Loucy (cell line): ENCODE data around the gene DIO3.

Source experiments
- H2AFZ ChIP-seq: fragments of 200-600 bp; sonication (generic); 2 replicates; pipeline ENCODE4 v1.6.0; 2016; ENCODE audit warnings: antibody characterized with exemption, mild to moderate bottlenecking, low read length, moderate library complexity
- H3F3A ChIP-seq: fragments of 200-600 bp; 2 replicates; pipeline ENCODE4 v1.6.0; 2016; ENCODE audit warnings: antibody characterized with exemption, low read depth, mild to moderate bottlenecking
- H3K27me3 ChIP-seq: fragments of 200-600 bp; sonication (generic); 2 replicates; pipeline ENCODE4 v1.6.1; 2014; ENCODE audit warnings: low read length, mild to moderate bottlenecking; ENCODE audit not compliant: insufficient read depth, poor library complexity, severe bottlenecking
- H3K36me3 ChIP-seq: fragments of 200-600 bp; sonication (generic); 2 replicates; pipeline ENCODE4 v1.6.1; 2016; ENCODE audit warnings: low read length; ENCODE audit not compliant: insufficient read depth
- H3K4me1 ChIP-seq: fragments of 200-600 bp; sonication (generic); 2 replicates; pipeline ENCODE4 v1.5.1; 2014; ENCODE audit warnings: low read length, mild to moderate bottlenecking; ENCODE audit not compliant: insufficient read depth, poor library complexity, severe bottlenecking
- H3K4me2 ChIP-seq: fragments of 200-600 bp; sonication (generic); 2 replicates; pipeline ENCODE4 v1.6.0; 2014; ENCODE audit warnings: antibody characterized with exemption, low read length, low read depth, mild to moderate bottlenecking; ENCODE audit not compliant: poor library complexity, severe bottlenecking
- H3K4me3 ChIP-seq: fragments of 200-600 bp; sonication (generic); 2 replicates; pipeline ENCODE4 v1.5.1; 2014; ENCODE audit warnings: low read length, mild to moderate bottlenecking, mixed read lengths; ENCODE audit not compliant: poor library complexity, severe bottlenecking
- H3K79me2 ChIP-seq: fragments of 200-600 bp; sonication (generic); 2 replicates; pipeline ENCODE4 v1.6.1; 2014; ENCODE audit warnings: low read length; ENCODE audit not compliant: insufficient read depth
- H3K9ac ChIP-seq: fragments of 200-600 bp; sonication (generic); 2 replicates; pipeline ENCODE4 v1.6.0; 2014; ENCODE audit warnings: mild to moderate bottlenecking, low read depth, low read length, moderate library complexity; ENCODE audit not compliant: poor library complexity, severe bottlenecking
- H3K9me2 ChIP-seq: fragments of 200-600 bp; sonication (generic); replicated peaks from 2 replicates; pipeline ENCODE4 v1.6.1; 2016; ENCODE audit warnings: low read depth, low read length, mixed read lengths
- H3K9me3 ChIP-seq: fragments of 200-600 bp; sonication (generic); 2 replicates; pipeline ENCODE4 v1.6.1; 2014; ENCODE audit warnings: mild to moderate bottlenecking, antibody characterized with exemption, low read length, low read depth; ENCODE audit not compliant: insufficient read depth
- H4K20me1 ChIP-seq: fragments of 200-600 bp; sonication (generic); 2 replicates; pipeline ENCODE4 v1.6.0; 2014; ENCODE audit warnings: antibody characterized with exemption, low read length, mild to moderate bottlenecking; ENCODE audit not compliant: insufficient read depth, poor library complexity, severe bottlenecking
- CTCF ChIP-seq: fragments of 200-600 bp; sonication (generic); conservative IDR thresholded peaks from 2 replicates; pipeline ENCODE4 v1.5.1; 2014; ENCODE audit warnings: mild to moderate bottlenecking, antibody characterized with exemption, low read length
- EZH2phosphoT487 ChIP-seq: fragments of 200-600 bp; IDR thresholded peaks from 2 replicates; pipeline ENCODE4 v1.6.1; 2018; ENCODE audit warnings: antibody characterized with exemption, mild to moderate bottlenecking, moderate library complexity, borderline replicate concordance

DIO3 gene

GRCh38 chr14:101525640-101526527, 35.4 kb upstream of the DIO3 start:
- Histone ChIP-seq H4K20me1 (no peaks in the 10 kb centered on the region), H3K4me3 (no peak overlapping the region)
- TF ChIP-seq EZH2phosphoT487 = no peak
- no peak for TF ChIP-seq CTCF

GRCh38 chr14:101527987-101528386, 33.3 kb upstream of the DIO3 start:
- Histone ChIP-seq H3K4me3 (no peak overlapping the region), H3F3A (no peaks in the 10 kb centered on the region), H3K4me2 (no peak overlapping the region), H3K27me3 (no peaks in the 10 kb centered on the region), H3K9ac (no peak overlapping the region), H3K9me3 (no peaks in the 10 kb centered on the region), H2AFZ (no peak overlapping the region), H3K36me3 (no peaks in the 10 kb centered on the region), H3K79me2 (no peaks in the 10 kb centered on the region), H3K4me1 (peaks cover 17% of the 10 kb centered on the region), H4K20me1 (no peaks in the 10 kb centered on the region), H3K9me2 (no peaks in the 10 kb centered on the region)
- TF ChIP-seq EZH2phosphoT487 (no peak), CTCF (no peak)

More at GRCh38 chr14:101525640-101526527, 35.4 kb upstream of the DIO3 start:
- H3K36me3 ChIP-seq = no peaks in the 10 kb centered on the region
- H3K9me2 ChIP-seq = no peaks in the 10 kb centered on the region
- H3F3A ChIP-seq = no peaks in the 10 kb centered on the region
- no peak overlapping the region for H2AFZ ChIP-seq
- H3K79me2 ChIP-seq = no peaks in the 10 kb centered on the region
- H3K4me2 ChIP-seq = no peak overlapping the region
- H3K4me1 ChIP-seq = peaks cover 17% of the 10 kb centered on the region
- H3K9ac ChIP-seq = no peak overlapping the region
- no peaks in the 10 kb centered on the region; the same call in 1 of the 2 replicates for H3K9me3 ChIP-seq
- H3K27me3 ChIP-seq = no peaks in the 10 kb centered on the region

DNA sequence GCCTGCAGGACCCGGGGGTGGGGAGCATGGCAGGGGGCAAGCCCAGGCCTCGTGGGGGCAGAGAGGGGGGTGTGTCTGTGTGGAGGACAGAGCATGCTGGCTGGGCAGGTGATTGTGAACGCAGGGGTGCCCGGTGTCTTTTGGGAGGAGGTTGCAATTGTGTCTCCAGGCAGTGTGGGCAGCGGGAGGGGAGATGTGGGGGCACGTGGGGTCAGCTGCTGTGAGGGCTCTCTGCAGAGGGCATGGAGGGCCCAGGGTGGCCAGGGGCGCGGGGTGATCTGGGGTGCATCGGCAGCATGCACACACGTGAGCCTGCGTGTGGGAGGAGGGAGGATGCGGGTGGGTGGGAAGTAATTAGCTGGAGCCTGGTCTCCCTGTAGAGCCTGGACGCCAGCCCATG, 32.2 kb upstream of the DIO3 start:
- no peak overlapping the region for H3K4me2 ChIP-seq

More for the DNA sequence above, 32.2 kb upstream of the DIO3 start:
- no peak overlapping the region for H3K9ac ChIP-seq
- H3K27me3 ChIP-seq = no peaks in the 10 kb centered on the region
- no peak overlapping the region for H2AFZ ChIP-seq
- no peak for TF ChIP-seq EZH2phosphoT487
- TF ChIP-seq CTCF = no peak
- H3F3A ChIP-seq = no peaks in the 10 kb centered on the region
- no peak overlapping the region for H3K4me3 ChIP-seq
- H3K9me3 ChIP-seq = no peaks in the 10 kb centered on the region
- no peaks in the 10 kb centered on the region for H3K9me2 ChIP-seq
- no peaks in the 10 kb centered on the region for H3K36me3 ChIP-seq
- H4K20me1 ChIP-seq = no peaks in the 10 kb centered on the region
- no peaks in the 10 kb centered on the region for H3K79me2 ChIP-seq
- H3K4me1 ChIP-seq = peaks cover 17% of the 10 kb centered on the region
